ENCODE data around the gene LARP4B. TPM values are rescaled to one million over a fixed set of nuclear protein-coding genes. Genes with fewer than 3 reads are reported as not detected.

The LARP4B gene
- polyA plus RNA-seq, 1 donor from 2014 or later: 14.2 TPM

DNA sequence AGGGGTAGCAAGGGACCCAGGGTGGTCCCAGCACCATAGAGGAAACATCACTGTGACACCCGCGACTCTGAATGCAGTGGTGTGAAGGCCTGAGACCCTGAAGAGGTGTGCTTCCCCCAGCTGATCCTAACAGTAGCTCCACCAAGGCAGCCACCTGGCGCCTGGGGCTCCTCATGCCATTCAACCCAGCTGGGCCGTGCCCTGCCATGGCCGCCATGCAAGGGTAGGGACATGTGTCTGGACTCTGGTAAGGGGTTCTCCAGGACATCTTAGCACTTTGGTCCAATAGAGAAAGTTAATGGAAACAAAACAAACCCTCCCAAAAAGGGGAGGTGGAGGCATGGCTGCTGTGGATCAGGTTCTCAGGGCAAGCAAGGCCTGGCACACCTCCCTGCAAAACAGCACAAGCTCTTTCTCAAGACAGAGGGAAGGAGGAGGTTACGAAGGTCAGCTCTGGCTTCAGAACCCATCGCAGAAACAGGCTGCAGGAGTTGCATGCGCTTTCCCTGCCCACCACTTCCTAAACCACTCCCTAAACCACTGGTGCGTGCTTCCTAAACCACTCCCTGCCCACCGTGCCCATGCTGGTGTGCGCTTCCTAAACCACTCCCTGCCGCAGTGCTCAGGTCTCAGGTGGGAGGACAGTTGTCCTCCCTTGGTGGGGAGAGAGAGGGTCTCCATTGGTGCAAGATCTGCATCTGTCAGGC, 108.7 kb downstream of the LARP4B start:
- Histone ChIP-seq H3K36me3 (ENCODE audit: insufficient read depth, low read length) (peaks cover 4% of the 10 kb centered on the region), H3K9me3 (ENCODE audit: low read length) (no peaks in the 10 kb centered on the region), H3K27me3 (ENCODE audit: insufficient read depth, low read depth, low read length) (no peaks in the 10 kb centered on the region)

DNA sequence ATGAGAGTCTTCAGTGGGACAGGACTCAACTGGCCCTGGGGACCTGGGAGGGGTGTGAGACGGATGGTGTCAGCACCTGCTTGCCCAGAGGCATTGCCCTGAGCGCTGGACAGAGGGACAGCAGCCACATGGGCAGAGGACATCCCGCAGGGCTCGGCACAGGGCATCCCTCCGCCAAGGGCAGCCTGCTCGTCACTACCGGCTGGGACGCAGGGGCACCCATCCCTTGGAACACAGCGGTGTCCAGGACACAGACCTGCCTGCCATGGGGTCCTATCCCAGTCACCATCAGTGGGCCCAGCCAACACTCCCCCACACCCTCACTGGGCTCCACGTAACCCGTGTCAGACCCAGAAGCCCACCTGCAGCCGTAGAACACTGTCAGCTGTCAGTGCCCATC, 109.3 kb downstream of the LARP4B start:
- Histone ChIP-seq H3K4me3 (ENCODE audit: low read length) (no peak overlapping the region), H3K9me3 (ENCODE audit: low read length) (no peaks in the 10 kb centered on the region), H3K27me3 (ENCODE audit: insufficient read depth, low read depth, low read length) (no peaks in the 10 kb centered on the region), H3K4me2 (ENCODE audit: low read length) (no peak overlapping the region), H3K36me3 (ENCODE audit: insufficient read depth, low read length) (peaks cover 8% of the 10 kb centered on the region), H3K9me2 (ENCODE audit: insufficient read depth, low read length) (no peaks in the 10 kb centered on the region), H3K27ac (ENCODE audit: low read length) (no peak overlapping the region), H3K9ac (ENCODE audit: low read length) (no peak overlapping the region), H3K79me2 (replicated peaks; ENCODE audit: insufficient read depth, low read length) (no peaks in the 10 kb centered on the region), H4K20me1 (ENCODE audit: insufficient read depth) (no peaks in the 10 kb centered on the region), H3F3A (ENCODE audit: insufficient read depth, low read length, poor library complexity, severe bottlenecking) (no peaks in the 10 kb centered on the region), H2AFZ (ENCODE audit: low read depth, low read length) (no peak overlapping the region)
- TF ChIP-seq RAD21 (conservative IDR thresholded peaks at IDR 0.05) (no peak), TAF1 (IDR thresholded peaks at IDR 0.05; ENCODE audit: low read depth) (no peak), EZH2 (IDR thresholded peaks at IDR 0.05; ENCODE audit: borderline replicate concordance, insufficient read depth, low read length, poor library complexity, severe bottlenecking) (no peak), POLR2AphosphoS5 (IDR thresholded peaks at IDR 0.05) (no peak), SMC3 (conservative IDR thresholded peaks at IDR 0.05; ENCODE audit: poor library complexity) (no peak), MXI1 (conservative IDR thresholded peaks at IDR 0.05; ENCODE audit: poor library complexity, severe bottlenecking) (no peak), EP300 (conservative IDR thresholded peaks at IDR 0.05; ENCODE audit: poor library complexity, severe bottlenecking) (no peak)
- TF ChIP-seq, protein P1, sequence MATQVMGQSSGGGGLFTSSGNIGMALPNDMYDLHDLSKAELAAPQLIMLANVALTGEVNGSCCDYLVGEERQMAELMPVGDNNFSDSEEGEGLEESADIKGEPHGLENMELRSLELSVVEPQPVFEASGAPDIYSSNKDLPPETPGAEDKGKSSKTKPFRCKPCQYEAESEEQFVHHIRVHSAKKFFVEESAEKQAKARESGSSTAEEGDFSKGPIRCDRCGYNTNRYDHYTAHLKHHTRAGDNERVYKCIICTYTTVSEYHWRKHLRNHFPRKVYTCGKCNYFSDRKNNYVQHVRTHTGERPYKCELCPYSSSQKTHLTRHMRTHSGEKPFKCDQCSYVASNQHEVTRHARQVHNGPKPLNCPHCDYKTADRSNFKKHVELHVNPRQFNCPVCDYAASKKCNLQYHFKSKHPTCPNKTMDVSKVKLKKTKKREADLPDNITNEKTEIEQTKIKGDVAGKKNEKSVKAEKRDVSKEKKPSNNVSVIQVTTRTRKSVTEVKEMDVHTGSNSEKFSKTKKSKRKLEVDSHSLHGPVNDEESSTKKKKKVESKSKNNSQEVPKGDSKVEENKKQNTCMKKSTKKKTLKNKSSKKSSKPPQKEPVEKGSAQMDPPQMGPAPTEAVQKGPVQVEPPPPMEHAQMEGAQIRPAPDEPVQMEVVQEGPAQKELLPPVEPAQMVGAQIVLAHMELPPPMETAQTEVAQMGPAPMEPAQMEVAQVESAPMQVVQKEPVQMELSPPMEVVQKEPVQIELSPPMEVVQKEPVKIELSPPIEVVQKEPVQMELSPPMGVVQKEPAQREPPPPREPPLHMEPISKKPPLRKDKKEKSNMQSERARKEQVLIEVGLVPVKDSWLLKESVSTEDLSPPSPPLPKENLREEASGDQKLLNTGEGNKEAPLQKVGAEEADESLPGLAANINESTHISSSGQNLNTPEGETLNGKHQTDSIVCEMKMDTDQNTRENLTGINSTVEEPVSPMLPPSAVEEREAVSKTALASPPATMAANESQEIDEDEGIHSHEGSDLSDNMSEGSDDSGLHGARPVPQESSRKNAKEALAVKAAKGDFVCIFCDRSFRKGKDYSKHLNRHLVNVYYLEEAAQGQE (IDR thresholded peaks at IDR 0.05; ENCODE audit: borderline replicate concordance): no peak
- TF ChIP-seq, protein P2, sequence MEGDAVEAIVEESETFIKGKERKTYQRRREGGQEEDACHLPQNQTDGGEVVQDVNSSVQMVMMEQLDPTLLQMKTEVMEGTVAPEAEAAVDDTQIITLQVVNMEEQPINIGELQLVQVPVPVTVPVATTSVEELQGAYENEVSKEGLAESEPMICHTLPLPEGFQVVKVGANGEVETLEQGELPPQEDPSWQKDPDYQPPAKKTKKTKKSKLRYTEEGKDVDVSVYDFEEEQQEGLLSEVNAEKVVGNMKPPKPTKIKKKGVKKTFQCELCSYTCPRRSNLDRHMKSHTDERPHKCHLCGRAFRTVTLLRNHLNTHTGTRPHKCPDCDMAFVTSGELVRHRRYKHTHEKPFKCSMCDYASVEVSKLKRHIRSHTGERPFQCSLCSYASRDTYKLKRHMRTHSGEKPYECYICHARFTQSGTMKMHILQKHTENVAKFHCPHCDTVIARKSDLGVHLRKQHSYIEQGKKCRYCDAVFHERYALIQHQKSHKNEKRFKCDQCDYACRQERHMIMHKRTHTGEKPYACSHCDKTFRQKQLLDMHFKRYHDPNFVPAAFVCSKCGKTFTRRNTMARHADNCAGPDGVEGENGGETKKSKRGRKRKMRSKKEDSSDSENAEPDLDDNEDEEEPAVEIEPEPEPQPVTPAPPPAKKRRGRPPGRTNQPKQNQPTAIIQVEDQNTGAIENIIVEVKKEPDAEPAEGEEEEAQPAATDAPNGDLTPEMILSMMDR (IDR thresholded peaks at IDR 0.05; ENCODE audit: poor library complexity, severe bottlenecking): no peak

More for the DNA sequence above, 108.7 kb downstream of the LARP4B start:
- no peak for TF ChIP-seq MXI1 (conservative IDR thresholded peaks at IDR 0.05; ENCODE audit: poor library complexity, severe bottlenecking)
- TF ChIP-seq POLR2AphosphoS5 (IDR thresholded peaks at IDR 0.05): no peak
- TF ChIP-seq EZH2 (IDR thresholded peaks at IDR 0.05; ENCODE audit: borderline replicate concordance, insufficient read depth, low read length, poor library complexity, severe bottlenecking): no peak
- TF ChIP-seq EP300 (conservative IDR thresholded peaks at IDR 0.05; ENCODE audit: poor library complexity, severe bottlenecking): no peak
- no peak for TF ChIP-seq SMC3 (conservative IDR thresholded peaks at IDR 0.05; ENCODE audit: poor library complexity)
- TF ChIP-seq, protein P1 (IDR thresholded peaks at IDR 0.05; ENCODE audit: borderline replicate concordance): no peak
- TF ChIP-seq, protein P2 (IDR thresholded peaks at IDR 0.05; ENCODE audit: poor library complexity, severe bottlenecking): no peak
- no peak for TF ChIP-seq TAF1 (IDR thresholded peaks at IDR 0.05; ENCODE audit: low read depth)
- no peak for TF ChIP-seq RAD21 (conservative IDR thresholded peaks at IDR 0.05)
- Histone ChIP-seq H3K9me2 (ENCODE audit: insufficient read depth, low read length) (no peaks in the 10 kb centered on the region), H3F3A (ENCODE audit: insufficient read depth, low read length, poor library complexity, severe bottlenecking) (no peaks in the 10 kb centered on the region), H2AFZ (ENCODE audit: low read depth, low read length) (no peak overlapping the region), H3K27ac (ENCODE audit: low read length) (no peak overlapping the region), H3K4me3 (ENCODE audit: low read length) (no peak overlapping the region), H4K20me1 (ENCODE audit: insufficient read depth) (no peaks in the 10 kb centered on the region), H3K79me2 (replicated peaks; ENCODE audit: insufficient read depth, low read length) (no peaks in the 10 kb centered on the region), H3K4me2 (ENCODE audit: low read length) (no peak overlapping the region), H3K9ac (ENCODE audit: low read length) (no peak overlapping the region)
